Stimulated activated CD8-positive, alpha-beta memory T cell treated with anti-CD3 and anti-CD28 coated beads, Interleukin-7, amount 100 ng/mL, for 4 hours (primary cell): ENCODE results near the gene FBL.

ENCODE experiments used
- DNase-seq, 2 donors: peaks; one replicate each; pipeline ENCODE4 v3.0.0-alpha.2; 2020; ENCODE audit warnings: low read depth in 2 of 2

FBL gene

DNA sequence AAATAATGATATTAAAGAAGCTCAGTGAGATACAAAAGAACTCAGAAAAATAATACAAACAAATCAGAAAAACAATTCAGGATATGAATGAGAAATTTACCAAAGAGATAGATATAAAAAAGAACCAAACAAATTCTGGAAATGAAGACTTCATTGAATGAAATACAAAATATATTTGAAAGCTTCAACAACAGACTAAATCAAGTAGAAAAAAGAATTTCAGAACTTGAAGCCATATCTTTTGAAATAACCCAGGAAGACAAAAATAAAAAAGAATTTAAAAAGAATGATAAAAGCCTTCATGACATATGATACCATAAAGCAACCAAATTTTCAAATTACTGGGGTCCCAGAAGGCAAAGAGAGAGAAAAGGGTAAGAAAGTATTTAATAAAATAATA lies 57.9 kb downstream of the FBL start:
- DNase-seq, result no peak
